HG02678 (cell line): ENCODE data around the gene USP5.

Source experiments
- ATAC-seq: cut with Tn5 transposase; IDR thresholded peaks from one replicate; pipeline ENCODE4 v1.9.1; 2021; ENCODE audit warnings: mild to moderate bottlenecking, moderate library complexity; ENCODE audit not compliant: unreplicated experiment

The USP5 gene

GRCh38 chr12:6826125-6826733 lies 25.7 kb upstream of the USP5 start:
- ATAC-seq = no peak

GRCh38 chr12:6826734-6827436 lies 25.1 kb upstream of the USP5 start:
- ATAC-seq = no peak

GRCh38 chr12:6827437-6827911 lies 24.5 kb upstream of the USP5 start:
- ATAC-seq = no peak

GRCh38 chr12:6827982-6828780 lies 23.8 kb upstream of the USP5 start, which contains the start of gene P3H3:
TSS of gene P3H3 (plus strand) at chr12:6828407. CDS start at chr12:6828441, 34 bp downstream.
- ATAC-seq = no peak

- ATAC-seq = no peak
Measured at GRCh38 chr12:6828781-6829535, 23.0 kb upstream of the USP5 start.

GRCh38 chr12:6829536-6830220 lies 22.3 kb upstream of the USP5 start:
- ATAC-seq = no peak

GRCh38 chr12:6830286-6830890 lies 21.6 kb upstream of the USP5 start:
- no peak for ATAC-seq

GRCh38 chr12:6830999-6831398 lies 21.0 kb upstream of the USP5 start:
- no peak for ATAC-seq

- ATAC-seq = no peak
Measured at GRCh38 chr12:6831450-6831995, 20.4 kb upstream of the USP5 start.

- no peak for ATAC-seq
Measured at GRCh38 chr12:6832125-6832524, 19.8 kb upstream of the USP5 start.

- no peak for ATAC-seq
Measured at GRCh38 chr12:6833189-6833890, 18.6 kb upstream of the USP5 start.

- ATAC-seq = no peak
Measured at GRCh38 chr12:6834254-6834653, 17.7 kb upstream of the USP5 start.

- no peak for ATAC-seq
Measured at GRCh38 chr12:6834873-6835272, 17.1 kb upstream of the USP5 start.

- no peak for ATAC-seq
Measured at GRCh38 chr12:6836851-6837250, 15.1 kb upstream of the USP5 start.

GRCh38 chr12:6837370-6838060 lies 14.4 kb upstream of the USP5 start:
- ATAC-seq = no peak

- no peak for ATAC-seq
Measured at GRCh38 chr12:6838854-6839253, 13.1 kb upstream of the USP5 start.

GRCh38 chr12:6839482-6840201 lies 12.3 kb upstream of the USP5 start:
- ATAC-seq = peak; percentile 92

GRCh38 chr12:6840330-6840729 lies 11.6 kb upstream of the USP5 start:
- no peak for ATAC-seq
